Eye (tissue), 1 donor: ENCODE measurements around the gene TCL1B.
"Not testable (repeated sequence)": the region's sequence is repeated elsewhere in the genome, so short reads cannot be mapped to it uniquely, and the experiment has no call there.

Experiments
- DNase-seq: peaks from one replicate; pipeline ENCODE4 v3.0.0-alpha.2; 2015

Gene TCL1B

DNA sequence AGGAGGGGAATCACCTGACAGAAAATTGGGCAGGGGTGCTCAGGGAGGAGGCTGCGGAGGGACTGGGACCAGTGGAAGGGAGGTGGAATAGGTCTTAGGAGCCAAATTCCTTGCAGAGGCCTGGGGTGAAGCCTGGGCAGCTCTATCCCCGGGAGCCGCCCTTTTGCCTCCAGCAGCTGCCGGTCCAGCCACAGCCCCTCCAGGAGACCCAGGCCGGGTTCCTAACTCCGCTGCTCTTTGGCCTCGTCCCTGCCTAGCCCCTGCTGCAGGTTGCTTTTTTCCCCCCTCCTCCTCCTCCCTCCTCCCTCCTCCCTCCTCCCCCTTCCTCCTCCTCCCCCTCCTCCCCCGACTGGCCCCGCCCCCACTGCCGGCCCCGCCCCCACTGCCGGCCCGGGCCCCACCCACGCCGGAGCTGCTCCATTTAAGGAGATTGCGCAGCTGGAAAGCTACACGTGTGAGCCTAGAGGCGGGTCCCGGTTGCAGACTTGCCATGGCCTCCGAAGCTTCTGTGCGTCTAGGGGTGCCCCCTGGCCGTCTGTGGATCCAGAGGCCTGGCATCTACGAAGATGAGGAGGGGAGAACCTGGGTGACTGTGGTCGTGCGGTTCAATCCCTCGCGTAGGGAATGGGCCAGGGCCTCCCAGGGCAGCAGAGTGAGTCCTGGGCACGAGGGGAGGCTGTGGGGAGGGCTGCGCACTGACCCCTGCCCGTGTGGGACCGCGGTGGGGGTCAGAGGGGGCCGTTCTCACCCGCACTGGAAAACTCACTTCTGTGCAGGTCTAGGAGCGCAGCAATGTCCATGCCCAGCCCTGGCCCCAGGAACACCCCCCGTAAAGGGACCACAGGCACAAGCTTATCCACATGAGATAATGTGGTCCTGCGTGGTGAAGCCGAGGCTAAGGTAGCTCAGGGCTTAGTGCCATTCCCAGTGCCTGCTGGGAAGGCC lies at the start of gene TCL1B:
Gene TCL1B, plus strand, starts transcription at position 449 of the 945 bp plus-strand sequence. Its CDS starts 42 bp downstream, at position 491.
- no peak for DNase-seq

GRCh38 chr14:95644981-95645380 lies 41.2 kb upstream of the TCL1B start:
- DNase-seq = no peak

- no peak for DNase-seq
Measured at GRCh38 chr14:95645389-95645996, 40.7 kb upstream of the TCL1B start.

GRCh38 chr14:95647926-95648325 lies 38.3 kb upstream of the TCL1B start:
- no peak for DNase-seq

- DNase-seq = no peak
Measured at GRCh38 chr14:95649230-95649629, 37.0 kb upstream of the TCL1B start.

DNA sequence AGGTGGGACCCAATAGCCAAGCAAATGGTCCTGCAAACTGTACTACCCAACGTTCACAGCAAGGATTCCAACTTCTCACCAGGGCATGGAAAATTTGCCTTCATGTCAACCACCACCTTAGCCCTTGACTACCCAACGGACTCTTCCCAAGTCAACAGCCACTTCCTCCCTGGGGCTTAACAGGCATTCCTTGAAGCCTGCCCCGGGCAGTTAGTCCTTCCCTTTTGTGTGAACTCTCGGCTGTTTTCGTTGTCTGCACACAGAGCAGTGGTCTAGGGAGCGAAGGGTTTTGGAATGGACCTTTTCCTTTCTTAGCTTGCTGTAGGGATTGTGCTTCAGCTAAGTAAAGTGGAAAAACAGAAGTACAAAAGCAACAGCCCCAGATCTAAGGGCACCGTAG lies 35.2 kb upstream of the TCL1B start:
- no peak for DNase-seq

GRCh38 chr14:95651821-95652583 lies 34.2 kb upstream of the TCL1B start:
- DNase-seq = no peak

DNA sequence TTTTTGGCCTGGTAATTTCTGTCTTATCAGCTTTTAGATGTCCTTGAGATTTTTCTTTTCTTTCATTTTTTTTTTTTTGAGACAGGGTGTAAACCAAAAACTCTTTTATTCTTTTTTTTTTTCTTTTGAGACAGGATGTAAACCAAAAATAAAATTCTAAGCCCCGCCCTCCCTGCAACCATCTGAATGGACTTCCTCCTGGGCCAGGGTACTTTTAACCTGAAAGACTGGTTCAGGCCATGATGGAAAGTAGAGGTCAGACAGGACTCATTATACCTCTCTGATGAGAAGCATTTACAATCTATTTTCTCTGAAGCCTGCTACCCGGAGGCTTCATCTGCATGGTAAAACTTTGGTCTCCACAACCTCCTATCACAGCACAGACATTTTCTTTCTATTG lies 33.5 kb upstream of the TCL1B start:
- DNase-seq = no peak

DNA sequence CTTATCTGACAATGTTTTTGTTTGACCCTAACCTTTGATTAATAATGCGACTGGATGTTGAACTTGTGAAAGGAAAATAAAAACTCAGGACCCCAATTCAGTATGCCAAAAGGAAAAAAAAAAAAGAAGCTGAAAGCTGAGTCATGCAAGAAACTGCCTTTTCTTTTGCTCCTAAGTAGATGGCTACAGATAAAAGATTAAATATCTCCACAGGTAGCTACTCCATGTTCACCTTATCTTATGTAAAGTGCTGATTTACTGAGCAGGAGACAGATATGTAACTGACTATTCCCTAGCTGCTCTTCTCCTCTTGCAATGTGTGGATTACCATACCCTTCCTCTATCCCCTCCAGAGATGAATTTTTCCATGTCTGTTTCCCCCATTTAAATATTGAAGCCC lies 30.8 kb upstream of the TCL1B start:
- DNase-seq = no peak

DNA sequence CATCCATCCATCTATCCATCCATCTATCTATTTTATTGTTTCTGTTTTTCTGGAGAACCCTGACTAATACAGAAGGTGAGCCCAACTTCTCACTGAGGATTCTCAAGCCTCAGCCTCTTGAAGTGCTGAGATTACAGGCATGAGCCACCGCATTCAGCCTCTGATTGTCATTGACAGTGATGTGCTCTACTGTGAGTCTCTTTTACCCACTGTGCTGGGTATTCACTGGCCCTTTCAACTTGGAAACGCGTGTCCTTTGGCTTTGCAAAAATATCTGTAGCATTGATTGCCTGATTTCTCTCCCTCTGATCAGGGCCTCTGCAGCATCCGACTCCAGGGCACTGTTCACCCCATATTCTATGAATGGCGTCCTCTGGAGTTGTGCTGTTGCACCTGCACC lies 29.6 kb upstream of the TCL1B start:
- DNase-seq = no peak

- DNase-seq = no peak
Measured at GRCh38 chr14:95657454-95657853, 28.8 kb upstream of the TCL1B start.

DNA sequence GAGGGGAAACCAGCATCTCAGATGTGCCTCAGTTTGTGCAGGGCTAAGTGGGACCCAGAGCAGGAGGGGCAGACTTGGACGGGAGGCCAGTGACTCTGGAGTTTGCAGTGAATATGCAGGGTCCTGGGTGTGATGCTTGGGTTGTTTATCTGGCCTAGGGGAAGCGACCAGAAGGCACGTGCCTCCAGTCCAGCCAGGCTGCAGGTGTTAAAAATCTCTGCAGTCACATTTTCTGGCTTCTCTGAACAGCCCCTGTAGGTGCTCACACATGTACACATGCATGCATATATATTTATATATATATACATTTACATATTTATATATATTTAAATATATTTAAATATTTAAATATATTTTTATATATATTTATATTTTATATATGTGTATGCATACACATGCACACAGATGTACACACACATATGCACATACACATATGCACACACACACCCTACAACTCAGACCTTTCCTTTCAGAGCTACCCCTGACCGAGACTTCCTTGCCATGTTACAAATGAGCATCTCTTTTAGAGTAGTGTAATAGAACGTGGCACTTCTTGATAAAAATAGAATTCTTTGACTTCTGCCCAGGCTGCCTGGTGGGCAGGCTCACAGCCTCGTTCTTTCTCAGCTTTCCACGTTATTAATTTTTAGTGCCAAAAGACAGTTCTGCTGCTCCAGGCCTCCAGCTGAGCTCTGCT lies 26.8 kb upstream of the TCL1B start:
- no peak for DNase-seq

DNA sequence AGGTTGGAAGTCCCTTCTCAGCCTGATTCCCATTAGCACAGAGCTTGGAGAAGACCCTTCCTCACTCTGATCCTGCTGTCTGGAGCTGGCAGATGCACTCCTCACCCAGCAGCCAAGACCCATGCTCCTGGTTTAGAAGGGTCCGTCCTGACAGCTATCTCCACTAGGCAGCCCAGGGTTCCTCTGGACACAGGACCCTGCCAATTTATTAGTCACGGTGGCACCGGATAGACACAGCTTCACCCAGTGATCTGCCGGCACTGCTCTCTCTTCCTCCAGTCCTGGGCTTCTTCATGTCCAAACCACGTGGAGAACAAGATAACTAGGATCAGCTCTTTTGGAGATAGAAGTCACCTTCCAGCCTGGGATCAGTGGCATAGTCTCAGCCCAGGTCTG lies 26.2 kb upstream of the TCL1B start:
- no peak for DNase-seq

DNA sequence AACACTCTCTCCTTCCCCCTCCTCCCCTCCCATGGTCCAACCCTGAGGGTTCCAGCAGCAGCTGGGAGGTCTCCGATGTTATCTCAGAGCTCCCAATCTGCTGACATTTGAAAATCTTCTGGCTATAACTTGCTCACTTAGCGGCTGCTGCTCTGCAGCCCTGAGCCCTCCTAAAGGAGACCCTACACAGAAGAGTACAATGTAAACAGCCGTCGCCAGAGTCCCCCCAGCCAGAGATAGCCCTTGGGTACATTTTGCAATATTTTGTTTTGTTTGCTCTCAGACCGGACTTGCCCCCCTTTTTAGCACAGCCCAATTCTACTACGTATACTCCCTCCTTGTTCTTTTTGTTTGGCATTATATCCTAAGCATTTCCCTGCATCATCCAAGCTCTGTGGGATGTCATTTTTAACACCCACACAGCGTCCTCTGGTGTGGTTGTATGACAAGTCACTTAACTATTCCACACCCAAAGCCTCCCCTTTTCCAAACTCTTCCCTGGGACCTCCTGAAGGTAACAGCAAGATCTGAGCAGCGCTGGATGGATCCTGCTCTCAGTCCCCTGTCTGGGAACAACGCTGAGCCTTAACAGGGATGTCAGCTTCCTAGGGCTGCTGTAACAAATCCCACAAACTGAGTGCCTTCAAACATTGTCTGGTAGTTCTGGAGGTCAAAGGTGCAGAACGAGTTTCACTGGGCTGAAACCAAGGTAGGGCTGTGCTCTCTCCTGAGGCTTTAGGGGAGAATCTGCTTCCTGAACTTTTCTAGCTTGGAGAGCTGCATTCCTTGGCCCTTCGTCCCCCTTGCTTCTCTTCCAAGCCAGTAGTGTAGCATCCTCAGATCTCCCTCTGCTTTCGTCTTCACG lies 25.3 kb upstream of the TCL1B start:
- no peak for DNase-seq

GRCh38 chr14:95662376-95663186 lies 23.6 kb upstream of the TCL1B start:
- no peak for DNase-seq

DNA sequence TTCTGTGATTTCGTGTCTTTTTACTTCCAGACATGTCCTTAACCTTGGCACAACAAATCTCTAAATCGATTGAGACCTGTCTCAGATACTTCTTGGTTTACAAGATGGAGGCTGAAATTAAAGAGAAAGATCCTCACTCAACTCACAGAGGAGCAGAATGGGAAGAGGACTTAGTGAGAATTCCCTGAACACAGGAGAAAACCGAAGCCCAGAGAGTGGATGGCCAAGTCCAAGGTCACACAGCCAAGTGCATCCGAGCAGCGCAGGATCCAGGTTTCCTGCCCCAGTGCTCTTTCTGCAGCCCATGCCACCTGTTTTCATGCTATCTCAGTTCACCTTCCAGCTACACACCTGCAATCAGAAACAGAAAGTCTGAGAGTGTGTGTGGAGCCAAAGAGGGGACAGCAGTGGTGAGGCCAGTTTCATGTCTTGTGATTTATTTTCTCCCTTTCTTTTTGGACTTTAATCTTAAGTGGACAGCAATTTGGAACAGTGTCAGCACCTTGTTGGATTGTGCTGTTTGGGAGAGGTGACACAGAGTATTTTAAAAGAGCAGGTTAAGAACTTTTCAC lies 22.9 kb upstream of the TCL1B start:
- no peak for DNase-seq

- no peak for DNase-seq
Measured at GRCh38 chr14:95664066-95664465, 22.2 kb upstream of the TCL1B start.

DNA sequence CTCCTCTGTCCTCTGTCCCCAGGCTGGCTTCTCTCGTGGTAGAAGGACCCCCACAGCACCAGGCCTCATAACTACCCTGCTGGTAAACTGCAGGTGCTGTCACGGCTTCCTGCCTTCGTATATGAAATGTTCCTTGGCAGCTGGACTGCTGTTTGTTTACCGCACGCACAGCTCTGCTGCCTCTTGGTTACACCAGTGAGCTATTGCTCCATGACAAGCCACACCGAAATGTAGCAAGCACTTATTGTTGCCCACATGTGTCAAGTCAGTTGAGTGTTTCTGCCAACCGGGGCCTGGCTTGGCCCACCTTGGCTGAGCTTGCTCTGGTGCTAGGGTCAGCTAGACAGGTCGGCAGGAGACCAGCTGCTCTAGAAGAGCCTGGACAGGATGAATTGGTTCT lies 21.7 kb upstream of the TCL1B start:
- no peak for DNase-seq

DNA sequence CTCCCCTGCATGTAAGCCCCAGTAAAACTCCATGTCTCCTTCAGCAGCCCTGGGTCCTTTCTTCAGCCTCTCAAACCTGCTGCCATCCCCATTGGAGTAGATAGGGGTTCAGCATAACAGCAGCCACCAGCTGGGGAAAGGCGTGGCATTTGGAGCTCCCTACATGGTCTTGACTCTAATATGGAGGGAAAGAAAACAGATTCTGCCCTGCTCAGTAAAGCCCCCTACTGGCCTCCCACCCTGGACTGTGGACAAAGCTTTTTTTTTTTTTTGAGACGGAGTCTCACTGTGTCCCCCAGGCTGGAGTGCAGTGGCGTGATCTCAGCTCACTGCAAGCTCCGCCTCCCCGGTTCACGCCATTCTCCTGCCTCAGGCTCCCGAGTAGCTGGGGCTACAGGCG lies 20.7 kb upstream of the TCL1B start:
- DNase-seq = not testable (repeated sequence)

GRCh38 chr14:95666450-95666849 lies 19.8 kb upstream of the TCL1B start:
- DNase-seq = no peak

DNA sequence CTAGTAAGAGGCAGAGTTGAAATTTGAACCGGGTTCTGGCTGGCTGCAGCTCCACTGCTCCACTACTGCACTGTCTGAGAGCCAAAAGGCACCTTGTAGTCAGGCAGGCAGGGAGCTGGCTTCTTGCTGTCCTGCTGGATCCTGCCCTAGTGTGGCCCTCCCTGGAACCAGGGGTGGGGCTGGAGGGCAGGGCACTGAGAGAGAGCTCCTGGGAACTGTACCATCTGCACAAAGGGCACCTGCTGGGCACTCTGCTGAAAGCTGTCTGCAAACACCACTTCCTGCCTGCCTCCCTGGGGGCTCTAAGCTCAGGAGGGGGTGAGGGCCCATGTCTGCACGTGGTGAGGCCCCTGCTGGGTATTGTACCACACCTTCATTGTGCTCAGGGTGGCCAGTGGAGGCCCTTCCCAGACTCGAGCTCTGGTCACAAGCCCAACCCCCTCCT lies 19.0 kb upstream of the TCL1B start:
- DNase-seq = no peak
